NCI-H2171 treated with DMSO at 0.1 percent for 48 hours (cell line): ENCODE measurements around the gene TSHZ3.

ENCODE experiments used
- DNase-seq: peaks from one replicate; lab custom pipeline; 2025; lab: John Stamatoyannopoulos, UW

TSHZ3 gene

DNA sequence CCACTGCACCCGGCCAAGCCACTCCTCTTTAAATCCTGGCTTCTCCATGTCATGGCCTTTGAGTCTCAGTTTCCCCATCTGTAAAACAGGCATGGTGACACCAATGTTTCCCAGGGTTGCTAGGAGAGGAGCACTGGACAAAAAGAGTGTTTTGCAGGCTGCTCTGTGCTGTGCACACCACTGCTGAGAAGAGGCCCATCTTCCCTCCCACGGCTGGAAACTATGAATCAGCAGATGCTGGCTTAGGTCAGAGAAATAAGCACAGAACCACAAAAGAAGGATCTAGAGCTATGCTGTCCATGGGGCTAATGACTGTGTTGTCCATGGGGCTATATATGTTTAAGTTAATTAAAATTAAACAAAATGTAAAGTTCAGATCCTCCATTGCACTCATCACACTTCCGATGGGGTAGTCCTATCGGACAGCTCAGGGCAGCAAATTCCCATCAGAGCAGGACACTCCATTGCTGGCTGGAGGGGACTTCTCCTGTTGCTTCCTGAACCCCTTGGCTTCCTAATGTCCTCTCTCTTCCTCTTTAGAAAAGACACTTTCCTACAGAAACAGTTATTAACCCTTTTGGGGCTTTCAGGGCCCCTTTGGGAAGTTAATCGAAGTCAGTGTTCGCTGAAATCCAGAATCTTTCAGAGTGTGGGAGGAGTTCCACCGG is 37.1 kb downstream of the TSHZ3 start:
- no peak for DNase-seq

DNA sequence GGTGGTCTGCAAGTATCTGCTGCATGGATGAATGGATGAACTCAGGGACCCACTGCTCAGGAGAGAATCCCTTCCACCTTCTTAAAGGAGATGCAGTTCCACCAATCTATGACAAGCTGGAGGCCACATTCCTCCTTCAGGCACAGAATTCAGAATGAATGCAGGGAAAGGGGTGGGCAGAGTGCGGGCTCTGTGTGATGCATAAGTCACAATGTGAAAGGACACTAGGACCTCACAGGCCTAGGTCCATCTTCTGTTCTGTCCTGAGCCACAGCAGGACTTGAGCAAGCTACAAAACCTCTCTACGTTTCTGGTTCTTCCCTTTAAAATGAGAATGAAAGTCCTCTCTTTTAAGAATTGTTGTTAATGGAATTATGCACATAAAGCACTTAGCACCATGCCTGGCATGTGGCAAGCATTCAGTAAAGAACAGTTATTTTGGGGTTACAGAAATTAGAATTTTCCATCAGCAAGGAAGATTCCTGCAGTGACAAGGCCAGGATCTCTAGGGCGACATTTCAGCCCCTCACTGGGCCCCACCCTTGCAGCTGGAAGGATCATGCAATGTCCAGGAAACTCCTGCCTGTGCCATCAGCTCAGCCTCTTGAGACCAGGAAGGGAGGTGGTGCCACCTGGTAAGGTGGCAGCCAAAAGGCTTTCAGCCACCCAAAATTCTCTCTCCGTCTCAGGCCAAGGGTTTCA is 38.7 kb downstream of the TSHZ3 start:
- no peak for DNase-seq

DNA sequence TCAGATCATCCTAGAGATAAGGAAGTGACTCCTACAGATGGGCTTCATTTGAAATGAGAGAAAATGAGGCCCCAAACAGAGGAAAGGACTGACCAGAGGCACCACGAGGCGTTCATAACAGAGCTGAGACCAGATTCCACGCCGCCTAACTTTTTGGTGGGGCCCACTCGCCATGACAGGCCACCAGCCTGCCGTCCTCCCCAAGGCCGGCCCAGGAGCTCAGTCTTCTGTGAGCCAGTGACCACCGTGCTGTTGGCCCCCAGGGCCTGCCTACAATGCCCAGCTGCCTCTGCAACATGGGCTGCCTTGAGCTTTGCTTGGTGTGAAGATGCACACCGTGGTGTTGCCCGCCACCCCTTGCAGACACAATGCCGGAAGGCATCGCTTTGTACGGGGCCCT is 40.5 kb downstream of the TSHZ3 start:
- no peak for DNase-seq

DNA sequence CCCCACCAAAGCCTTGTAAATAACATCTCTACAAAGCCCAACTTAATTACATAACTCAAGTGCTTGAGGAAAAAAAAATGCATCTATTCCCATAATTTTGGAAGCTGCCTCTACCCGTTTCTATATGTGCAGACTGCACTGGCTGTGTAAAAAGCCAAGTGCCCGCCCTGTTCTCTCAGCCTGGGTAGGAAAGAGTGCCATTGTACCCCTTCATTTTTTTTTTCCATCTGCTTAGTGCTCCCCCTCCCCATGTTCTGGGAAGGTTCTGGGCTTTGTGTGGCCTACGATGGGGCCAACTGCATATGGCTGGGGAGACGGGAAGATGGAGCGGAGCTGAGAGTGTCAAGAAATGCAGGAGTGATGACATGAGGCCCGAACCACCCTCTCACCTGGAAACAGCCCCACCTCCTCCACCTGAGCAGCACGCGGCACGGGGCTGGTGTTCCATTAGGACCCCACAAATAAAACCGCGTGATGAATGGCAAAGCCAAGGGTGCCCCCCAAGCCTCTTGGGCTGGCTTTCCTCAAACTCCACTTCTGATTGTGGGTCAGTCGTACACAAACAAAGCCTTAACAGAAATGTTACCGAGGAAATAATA is 42.1 kb downstream of the TSHZ3 start:
- DNase-seq, result no peak

DNA sequence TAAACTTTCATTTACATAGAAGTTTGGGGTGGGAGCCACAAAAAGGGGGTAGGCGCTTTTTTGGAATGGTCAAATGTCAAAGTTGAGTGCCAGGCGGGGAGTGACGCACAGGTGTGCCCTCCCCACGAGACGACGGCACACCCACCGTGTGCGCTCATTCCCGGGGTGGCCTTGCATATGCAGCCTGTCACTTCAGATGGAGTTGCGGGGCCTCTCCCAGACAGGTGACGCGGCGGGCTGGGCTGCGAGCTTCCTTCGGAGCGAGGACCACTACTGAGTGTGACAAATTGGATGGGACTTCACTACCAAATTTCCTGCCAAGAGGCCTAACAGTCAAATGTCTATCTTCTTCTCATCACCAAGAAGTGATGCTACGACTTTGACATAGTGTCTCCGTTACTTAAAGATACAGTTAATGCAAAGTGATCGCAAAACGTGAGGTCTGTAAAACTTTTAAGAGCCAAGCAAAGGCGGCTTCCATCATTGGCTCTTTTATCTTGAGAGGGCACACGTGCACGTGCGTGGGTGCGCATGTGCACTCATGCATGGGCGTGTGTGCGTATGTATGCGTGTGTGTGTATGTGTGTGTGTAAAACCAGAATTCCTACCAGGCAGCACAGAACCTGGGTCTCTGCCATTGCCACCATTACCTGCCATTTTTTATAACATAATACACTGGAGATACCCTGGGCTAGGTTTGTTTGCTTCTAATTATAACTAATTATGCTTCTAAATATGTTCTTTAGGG is 43.1 kb downstream of the TSHZ3 start:
- DNase-seq, result no peak

DNA sequence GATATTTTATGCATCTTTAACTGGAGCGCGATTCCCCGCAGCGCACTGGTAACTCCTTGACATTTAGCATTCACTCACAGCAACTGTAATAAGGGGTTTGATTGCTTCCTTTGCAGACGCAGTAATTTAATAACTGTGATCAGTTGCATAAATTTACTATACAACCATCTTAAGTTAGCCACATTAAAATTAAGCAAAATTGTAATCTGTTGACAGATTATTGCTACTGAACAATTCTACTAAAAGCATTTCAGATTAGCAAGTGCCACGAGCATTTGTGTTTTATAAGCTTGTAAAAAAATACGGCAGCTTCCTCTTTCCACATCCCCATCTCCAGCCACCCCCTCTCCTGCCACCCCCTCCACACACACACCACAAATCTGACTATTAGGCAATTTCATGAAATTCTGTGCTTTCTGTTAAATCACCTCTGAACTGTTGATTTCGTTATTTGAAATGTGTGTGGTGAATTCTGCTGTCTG is 44.4 kb downstream of the TSHZ3 start:
- DNase-seq, result no peak

DNA sequence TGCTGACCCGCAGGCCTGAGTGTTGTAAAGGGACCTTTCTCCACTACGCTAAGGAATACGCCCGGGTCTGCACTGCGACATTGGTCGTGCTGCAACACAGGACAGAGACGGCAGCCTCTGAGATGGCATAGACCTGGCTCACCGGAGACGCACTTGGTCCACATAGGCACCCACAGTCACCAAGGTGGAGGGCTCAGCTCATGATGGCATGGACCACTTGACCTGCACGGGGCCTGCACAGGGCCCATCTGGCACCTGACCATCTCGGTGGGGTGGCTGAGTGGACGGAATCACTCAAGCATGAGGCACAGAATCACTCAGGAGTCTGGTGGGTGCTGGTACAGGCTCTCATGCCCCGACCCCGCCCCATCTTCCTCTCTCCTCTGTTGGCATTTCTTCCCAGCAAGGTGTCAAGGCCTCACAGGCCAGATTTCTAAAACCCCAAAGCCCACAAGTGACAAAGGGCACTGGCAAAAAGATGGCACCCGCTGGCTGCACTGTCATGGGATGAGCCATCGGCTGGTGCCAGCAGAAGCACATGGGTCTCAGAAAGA is 45.9 kb downstream of the TSHZ3 start:
- DNase-seq, result no peak

DNA sequence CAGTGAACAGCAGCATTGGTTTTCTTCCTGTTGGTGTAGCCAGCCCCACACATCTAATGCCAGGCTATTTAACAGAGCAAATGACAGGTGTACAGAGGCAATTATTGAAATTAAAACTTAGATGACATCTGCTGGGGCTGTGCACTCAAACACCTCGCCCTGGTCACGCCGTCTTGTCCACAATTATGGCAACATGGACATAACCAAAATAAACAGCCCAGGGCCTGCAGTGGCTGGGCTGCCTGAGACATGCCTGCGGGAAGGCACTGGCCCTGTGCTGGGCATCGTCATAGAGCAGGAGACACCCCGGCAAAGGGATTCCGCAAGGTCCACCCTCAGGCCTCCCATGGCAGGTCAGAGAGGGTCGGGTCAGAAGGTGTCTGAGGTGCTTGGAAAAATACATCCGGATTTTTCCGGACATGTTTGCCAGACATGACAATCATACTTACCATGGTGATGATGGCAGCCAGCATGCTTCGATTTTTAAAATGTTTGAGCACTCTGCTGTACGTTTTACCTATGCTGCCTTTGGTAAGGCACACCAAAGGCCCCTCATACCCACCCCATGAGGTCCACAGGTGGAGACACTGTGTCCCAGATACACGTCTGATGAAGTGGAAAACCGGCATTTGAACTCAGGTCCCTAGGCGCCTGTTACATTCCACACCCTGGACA is 47.8 kb downstream of the TSHZ3 start:
- DNase-seq, result no peak

DNA sequence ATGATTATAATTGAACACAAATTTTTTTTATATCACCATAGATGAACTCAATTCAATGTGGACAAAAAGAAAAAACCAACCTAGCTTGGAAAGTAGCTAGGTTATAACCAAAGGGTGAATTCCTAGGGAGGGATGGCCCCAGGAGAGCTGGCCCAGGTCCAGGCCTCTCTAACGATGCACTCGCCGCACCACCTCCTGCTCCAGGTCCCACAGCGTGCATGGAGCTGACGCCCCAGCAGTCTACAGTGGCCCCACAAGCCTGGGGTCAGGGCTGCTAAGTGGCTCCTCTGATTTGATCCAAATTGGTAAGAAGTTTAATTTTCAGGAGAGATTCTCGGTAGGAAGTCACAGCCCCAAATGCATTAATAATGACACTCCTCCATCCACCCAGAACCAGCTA is 48.8 kb downstream of the TSHZ3 start:
- DNase-seq, result no peak

DNA sequence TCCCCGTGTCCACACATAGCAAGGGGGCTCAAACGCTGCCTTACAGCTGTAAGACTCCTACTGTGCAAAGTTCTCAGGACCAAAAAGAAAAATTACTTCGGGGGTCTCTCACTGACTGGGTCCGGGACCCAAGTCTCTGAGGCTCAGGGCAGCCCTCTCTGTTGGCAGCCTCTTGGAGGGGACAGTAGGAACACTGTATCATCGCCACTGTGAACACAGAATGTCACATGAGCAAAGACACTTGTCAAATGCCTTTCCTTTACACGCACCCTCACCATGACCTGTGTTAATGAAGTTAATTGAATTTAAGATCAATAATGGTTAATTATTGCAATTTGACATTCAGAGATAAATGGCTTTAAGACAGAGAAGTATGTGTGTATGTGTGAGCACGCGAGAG is 49.6 kb downstream of the TSHZ3 start:
- DNase-seq, result no peak

DNA sequence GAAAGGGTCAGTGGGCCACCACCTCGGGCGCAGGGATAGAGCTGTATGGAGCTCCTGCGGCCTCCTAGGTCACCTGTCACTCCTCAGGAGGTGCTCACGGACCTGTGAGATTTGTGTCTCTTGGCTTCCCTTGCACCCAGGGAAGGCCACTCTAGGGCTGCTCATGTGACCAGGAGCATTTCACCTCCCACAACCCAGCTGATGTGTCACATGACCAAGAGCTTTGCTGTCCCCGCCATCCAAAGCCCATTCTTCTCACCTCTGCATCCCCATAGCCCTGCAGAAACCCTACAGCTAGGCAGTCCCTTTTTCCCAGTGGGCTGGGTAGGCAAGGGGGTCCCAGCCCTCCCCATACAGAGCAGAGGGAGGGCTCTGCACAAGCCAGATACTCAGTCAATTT is 51.2 kb downstream of the TSHZ3 start:
- DNase-seq, result no peak

DNA sequence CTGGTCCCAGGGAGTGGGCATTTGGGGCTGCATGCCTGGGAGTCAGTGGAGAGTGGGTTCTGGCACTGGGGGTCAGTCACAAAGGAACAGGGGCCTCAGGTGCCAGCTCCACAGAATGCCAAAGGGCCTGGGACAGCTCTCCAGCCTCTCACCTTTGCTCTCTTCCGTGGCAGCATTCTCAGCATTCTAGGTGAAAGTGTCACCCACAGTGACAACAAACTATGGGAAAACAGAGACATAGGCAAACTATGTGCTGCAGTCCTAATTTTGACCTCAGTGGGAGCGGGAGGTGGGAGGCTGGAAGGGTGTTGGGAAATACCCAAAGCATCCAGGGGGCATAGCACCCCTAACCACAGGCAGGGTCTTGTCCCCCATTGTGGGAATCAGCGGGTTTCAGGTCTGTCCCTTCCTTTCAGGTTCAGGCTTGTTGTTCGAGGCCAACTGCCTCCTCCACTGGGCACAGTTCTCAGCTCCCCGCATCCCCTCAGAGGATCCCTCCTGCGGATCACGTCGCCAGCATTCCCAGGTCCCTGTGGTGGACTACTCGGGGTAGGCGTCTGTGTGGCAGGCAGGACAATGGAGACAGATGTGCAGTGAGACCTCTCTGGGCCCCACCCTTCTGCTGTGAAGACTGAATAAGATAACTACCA is 52.4 kb downstream of the TSHZ3 start:
- no peak for DNase-seq

DNA sequence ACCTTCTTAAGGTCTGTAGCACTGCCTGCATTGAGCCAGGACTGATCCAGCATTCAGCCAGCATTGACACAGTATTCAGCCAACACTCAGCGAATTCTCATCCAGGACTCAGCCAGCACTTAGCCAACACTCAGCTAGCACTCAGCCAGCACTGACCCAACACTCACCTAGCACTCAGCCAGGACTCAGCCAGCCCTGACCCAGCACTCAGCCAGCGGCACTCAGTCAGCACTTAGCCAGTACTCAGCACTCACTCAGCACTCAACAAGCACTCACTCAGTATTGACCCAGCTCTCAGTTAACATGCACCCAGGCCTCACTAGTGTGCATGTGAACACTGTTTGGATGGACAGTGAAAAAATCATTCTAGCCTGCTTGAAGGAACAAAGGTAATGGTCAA is 55.0 kb downstream of the TSHZ3 start:
- DNase-seq, result no peak

DNA sequence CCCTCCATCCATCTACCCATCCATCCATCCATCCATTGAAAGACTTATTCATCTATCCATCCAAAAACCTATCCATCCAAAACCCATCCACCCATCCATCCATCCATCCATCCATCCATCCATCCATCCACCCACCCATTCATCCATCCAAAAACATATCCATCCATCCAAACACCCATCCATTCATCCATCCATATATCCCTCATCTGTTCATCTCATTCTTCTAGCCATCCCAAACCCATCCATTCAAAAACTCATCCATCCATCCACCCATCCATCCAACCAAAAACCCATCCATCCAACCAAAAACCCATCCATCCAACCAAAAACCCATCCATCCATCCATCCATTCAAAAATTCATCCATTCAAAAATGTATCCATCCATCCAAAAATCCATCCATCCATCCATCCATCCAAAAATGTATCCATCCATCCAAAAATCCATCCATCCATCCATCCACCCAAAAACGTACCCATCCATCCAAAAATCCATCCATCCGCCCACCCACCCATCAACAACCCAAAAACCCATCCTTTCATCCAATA is 56.5 kb downstream of the TSHZ3 start:
- DNase-seq, result no peak

DNA sequence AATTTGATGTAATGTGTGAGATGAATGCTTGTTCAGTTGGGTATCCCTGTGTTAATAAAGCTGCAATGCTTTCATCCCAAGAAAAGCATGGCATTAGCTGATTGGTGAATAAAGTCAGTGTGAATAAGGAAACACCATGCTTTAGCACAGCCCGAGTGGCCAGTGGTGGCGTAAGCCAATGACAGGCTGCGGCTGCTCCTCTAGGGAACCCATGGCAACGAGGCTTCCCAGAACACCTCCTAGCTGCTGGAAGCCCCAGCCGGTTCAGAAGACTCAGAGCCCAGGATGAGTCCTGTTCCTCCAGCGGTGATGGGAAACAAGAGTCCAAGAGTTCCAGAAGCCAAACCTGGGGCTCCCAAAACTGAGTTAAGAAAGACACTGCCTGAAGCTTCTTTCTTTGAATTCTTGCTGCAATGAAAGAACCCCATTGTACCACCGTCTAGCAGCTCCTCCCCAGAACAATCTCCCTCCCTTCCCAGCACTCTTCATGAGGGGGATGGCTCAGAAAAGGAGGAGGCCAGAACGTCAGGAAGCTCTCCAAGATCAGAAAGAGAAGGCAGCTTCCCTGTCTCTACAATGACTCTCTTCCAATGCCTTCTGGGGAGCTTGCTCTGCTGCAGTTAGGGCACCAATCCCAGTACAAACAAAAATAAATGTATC is 58.2 kb downstream of the TSHZ3 start:
- DNase-seq, result no peak

DNA sequence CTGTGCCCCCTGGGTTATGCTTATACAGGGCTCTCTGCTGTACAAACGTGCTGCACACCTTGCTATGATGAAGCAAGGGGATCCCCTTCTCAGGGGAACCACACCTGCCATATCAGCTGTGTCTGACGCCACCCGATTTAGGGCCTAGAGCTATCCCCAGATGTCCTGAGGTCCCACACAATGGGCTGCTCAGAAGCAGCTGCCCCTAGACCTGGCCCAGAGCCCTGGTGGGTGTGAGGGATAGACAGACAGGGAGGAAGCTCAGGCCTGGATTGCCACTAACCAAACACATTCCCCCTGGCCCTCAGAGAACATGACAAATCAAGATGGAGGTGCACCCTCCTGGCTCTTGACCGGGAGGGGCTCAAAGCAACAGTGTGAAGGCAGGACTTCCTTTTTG is 59.3 kb downstream of the TSHZ3 start:
- no peak for DNase-seq

DNA sequence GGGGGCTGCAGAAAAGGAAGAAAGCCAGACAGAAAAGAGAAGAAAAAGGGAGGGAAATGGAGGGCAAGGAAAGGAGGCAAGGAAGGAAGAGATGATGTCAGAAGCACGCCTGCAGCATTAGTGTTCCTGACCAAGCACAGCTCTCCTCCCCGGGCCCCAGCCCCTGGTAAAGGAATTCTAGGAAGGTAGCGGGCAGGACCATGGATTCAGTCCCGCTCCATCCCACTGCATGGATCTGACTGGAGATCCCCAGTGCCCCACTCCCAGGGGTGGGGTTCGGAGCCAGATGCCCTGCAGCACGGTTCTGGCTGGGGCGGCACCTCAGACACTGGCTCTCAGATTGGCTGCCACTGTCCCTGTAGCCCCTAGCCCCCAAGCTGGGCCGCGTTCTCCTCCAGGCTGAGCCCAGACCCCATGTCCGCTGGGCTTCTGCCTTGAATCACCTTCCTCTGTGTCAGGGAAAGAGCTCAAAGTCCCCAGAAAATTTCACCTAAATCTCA is 59.8 kb downstream of the TSHZ3 start:
- DNase-seq, result no peak

DNA sequence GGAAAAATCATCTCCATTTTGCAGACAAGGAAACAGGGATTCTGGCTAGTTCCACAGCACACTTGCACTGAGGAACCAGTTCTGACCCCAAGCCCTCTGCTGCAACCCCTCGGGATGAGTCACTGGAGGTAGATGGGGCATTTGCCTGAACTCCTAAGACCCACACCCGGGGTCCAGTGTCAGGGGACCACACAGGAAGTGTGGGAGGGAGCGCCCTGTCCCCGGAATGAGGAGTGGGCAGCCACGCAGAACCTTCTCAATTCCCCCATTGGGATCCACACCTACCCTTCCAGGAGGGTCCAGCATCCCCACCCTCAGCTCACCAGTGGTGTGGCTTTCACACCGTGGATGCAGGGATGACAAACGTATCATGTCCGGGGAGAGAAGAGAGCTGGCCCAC is 62.7 kb downstream of the TSHZ3 start:
- no peak for DNase-seq

DNA sequence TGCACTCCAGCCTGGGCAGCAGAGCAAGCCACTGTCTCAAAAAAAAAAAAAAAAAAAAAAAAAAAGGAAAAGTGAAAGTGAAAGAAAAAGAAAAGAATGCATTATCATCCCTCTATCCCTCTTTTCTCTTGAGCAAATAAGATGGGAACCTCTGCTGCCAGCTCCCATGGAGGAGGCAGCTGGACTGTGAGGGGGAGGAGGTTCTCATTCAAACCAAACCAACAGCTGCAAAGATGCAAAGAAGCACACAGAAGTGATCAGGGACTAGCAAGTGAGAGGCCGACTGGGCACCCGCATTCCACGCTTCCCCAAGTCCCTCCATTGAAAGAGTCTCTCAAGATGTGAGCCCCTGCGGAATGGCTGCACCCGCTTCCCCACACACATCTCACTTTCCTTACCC is 63.5 kb downstream of the TSHZ3 start:
- no peak for DNase-seq

DNA sequence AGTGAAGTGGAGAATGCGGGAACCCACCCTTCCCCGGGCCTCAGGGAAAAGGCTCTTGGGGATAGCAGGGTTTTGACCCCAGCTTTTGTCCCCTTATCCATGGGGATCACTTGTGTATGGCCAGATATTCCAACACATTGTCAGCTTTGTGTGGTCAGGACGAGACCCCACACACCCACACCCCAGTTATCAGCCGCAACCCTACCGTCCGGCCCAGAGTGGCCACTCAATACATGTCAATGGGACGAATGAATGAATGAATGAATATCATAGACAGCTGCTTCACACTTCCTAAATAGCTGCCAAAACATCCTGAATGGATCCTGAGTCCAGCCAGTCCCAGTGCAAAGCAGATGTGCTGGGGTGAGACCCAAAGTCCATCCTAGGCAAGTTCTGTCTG is 64.6 kb downstream of the TSHZ3 start:
- no peak for DNase-seq
